Occipital lobe (tissue), 2 donors: ENCODE measurements around the gene MLLT6. TPM values are rescaled to one million over a fixed set of nuclear protein-coding genes. Genes with fewer than 3 reads are reported as not detected.

Experiments used
- DNase-seq: peaks from one replicate; lab custom pipeline; 2025; lab: John Stamatoyannopoulos, UW
- total RNA-seq: library from RNA; depleted of rRNA; stranded (reverse); fragments of >200 nt; gene quantifications from one replicate; pipeline ENCODE4 v1.2.3, GENCODE V29; 2014

The MLLT6 gene
- 18.4 TPM for total RNA-seq

DNA sequence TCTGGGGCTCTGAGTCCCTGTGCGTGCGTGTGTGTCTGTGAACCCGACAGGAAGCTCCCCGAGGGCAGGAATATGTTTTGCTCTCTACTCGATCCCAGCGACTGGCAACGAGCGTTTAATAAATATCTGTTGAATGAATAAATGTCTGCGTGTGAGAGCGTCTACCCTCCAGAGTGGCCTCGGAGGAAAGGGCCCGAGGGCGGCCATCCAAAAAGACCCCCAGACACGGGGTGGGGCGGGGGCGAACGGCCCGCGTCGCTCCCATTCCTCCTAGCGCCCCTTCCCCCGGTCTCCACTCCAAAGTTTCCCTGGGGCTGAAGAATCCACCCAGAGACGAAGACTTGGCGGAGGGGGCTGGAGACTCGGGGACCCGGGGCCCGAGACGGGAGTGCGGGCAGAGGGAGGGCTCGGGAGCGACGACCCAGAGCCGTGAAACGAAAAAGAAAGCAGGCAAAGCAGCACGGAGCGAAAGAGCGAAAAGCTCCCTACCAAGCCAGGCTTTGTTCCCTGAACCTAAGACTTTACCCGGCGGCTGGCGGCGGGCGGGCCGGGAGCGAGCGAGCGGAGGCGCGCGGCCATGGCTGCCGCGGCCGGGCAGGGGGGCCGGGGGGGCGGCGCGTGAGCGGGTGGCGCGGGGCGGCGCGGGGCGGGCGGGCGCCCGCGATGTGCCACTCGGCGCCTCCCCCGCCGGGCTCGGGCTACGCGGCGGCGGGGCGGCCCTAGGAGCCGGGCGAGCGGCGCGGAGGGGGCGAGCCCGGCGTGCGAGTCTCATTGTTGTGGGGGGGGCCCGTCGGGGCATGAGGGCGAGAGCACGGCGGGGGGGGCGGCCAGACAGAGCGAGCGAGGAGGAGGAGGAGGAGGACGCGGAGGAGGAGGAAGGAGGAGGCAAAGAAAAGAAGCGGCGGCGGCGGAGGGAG, at the start of gene MLLT6:
Gene MLLT6 (plus strand): TSS at position 668 of the 917 bp plus-strand sequence. CDS start 360 bp downstream, outside the sequence.
- DNase-seq = peak; percentile 67

DNA sequence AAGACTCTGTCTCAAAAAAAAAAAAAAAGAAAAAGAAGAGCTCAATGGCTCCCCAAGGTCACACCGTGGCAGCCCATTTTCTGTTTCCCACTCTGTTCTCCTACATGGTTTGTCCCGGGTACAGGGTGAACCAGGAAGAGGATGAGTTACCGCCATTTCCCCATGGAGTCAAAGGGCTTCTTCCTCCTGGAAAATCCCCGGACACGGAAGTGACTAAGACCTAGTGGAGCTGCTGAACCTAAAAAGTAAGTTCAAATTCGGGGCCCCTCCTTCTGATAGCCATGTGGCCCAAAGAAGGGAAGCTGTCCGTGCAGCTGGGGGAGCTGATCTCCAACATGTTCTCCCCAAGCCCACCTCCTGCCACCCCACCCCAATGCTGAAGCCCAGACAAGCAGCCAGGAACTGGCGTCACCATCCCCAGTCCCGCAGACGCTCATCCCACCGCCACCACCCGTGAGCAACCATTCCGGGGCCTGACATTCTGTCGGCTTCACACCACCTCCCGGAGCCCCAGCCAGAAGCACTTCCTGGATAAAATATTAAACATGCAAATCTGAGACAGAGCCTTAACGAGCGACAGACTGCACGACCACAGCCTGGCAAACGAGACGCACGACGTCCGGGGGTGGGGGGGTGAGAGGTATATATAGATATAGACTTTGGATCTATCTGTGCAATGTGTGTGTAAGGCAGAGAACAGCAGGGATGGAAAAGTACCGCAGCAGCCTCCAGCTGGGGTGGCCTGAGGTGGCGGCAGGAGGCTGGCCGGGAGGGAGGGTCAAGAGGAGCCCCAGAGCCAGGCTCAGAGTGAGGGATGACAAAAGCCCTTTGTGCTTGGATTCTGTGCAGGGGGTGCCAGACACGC, 47.9 kb upstream of the MLLT6 start:
- DNase-seq = peak; percentile 77

DNA sequence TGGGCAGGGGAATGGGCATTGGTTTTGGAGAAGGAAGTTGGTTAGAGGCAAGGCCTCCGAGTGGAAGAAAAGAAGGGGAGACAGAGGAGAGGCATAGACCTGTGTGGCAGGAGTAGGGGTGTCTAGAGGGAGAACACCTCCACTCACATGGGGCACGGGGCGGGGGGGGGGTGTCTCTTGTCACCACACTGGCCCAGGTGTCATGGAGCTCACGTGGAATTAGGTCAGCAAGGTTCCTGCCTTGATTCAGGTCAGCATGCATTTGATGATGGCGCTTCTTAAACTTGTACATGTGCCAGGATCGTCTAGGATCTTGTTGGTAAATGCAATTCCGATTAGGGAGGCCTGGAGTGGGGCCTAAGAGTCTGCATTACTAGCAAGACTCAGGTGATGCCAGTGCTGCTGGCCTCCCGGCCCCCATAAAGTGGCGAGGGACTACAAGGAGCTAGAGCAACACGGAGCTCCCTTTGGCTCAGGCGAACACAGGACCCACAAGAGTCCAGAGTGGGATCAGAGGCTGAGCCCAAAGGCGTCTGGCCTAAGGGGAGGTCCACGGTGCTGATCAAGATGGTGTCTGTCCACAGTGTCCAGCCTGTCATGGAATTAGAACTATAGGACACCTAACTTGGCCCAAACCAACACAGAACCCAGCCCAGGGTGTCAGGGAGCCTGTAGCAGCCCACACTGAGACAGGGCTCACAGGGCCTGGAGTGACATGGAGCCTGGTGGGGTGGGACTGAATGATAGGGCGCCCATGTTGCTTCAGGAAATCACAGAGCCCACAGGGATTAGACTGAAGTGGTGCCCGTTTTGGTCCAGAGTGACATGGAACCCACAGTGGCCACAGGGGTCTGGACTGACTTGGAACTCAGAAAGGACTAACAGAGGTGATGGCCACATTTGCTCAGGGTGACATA, 47.0 kb upstream of the MLLT6 start:
- DNase-seq = no peak

DNA sequence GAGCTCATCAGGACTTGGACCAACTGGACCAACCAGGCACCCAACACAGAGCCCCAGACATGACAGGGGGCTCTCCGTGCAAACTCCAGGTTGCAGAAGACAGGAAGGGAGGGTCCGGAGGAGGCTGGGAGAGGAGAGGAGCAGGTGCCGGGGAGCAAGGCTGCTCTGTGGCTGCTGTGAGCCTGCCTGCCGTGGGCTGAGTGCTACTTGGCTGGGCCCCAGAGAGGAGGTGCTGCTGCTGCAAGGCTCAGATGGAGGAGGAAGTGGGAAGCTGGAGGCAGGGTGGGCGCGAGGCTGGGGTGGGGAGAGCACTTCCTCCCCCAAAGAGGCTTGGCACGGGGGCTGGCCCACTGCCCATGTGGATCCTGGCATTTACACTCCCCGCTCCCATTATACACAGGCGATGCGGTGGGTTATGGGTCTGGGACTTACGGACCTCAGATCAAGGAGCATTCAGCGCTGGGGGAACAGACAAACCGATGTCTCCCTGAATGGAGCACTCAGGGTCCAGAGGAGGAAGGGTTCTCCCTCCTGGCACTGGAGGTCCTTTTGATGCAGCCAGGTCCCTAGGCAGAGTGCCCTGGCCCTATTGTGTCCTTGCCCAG, 46.2 kb upstream of the MLLT6 start:
- peak; percentile 57 for DNase-seq

DNA sequence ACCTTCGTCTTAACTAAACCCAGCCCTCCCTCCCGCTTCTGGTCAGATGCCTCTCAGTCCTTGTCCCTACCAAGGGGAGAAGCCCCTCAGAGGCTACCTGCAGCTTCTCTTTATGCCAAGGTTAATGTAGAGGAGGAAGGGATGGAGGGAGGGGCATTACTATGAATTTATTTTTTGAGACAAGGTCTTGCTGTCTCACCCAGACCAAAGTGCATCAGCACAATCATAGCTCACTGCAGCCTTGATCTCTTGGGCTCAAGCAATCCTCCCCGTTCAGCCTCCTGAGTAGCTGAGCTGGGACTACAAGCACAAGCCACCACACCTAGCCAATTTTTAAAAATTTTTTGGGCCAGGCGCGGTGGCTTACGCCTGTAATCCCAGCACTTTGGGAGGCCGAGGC, 45.7 kb upstream of the MLLT6 start:
- no peak for DNase-seq

DNA sequence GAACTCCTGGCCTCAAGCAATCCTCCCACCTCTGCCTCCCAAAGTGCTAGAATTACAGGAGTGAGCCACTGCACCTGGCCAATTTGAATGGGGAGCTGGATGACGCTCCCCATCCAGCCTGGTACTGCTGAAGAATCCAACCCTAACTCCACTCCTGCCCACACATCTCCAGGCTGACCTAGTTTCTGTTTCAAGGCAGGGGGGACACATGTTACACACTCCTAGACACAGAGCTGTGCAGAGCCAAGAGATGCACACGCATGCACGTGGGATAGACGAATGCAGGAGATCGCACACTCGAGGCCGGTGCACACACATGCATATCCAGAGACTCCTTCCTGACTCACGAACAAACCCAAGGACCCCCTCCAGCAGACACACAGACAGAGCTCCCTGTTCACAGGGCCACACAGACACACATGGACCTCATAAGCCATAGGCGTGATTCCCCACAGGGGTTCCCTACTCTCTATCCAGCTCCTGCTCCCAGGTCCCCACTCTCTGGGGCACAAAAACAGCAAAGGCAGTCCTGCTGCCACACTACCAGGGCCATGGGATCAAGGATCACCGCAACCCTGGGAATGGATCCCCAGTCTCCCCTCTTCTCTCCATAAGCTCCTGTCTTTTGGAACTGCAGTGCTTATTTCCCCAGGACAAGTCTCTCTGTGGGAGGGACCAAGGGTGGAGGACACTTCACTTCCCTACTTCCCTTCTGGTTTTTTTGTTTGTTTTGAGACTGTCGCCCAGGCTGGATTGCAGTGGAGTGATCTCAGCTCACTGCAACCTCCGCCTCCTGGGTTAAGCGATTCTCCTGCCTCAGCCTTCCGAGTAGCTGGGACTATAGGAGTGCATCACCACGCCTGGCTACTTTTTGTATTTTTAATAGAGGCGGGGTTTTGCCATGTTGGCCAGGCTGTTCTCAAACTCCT, 44.7 kb upstream of the MLLT6 start:
- DNase-seq = peak; percentile 35

DNA sequence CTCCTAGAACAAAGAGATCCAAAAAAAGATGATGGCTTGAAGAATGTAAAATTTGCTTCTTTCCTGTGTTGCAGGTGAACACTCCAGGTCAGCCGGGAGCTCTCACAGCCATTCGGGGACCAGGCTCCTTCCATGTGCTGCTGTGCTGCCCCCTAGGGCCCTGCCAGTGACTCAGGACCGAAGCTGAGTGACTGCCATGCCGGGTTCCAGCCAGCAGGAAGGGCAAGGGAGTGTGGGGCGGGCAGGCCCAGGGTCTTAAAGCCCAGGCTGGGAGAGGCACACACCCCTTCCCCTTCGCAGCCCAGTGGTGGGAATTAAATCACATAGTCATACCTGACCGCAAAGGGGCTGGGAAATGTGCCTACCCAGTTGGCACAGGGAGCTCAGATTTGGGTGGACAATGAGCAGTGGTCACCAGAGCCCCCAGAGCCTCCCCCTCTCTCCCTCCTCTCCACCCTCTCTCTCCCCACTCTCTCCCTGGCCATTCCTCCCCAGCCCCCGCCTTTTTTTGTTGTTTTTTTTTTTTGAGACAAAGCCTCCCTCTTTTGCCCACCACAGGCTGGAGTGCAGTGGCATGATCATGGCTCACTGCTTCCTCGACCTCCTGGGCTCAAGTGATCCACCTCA, 41.8 kb upstream of the MLLT6 start:
- DNase-seq = no peak

DNA sequence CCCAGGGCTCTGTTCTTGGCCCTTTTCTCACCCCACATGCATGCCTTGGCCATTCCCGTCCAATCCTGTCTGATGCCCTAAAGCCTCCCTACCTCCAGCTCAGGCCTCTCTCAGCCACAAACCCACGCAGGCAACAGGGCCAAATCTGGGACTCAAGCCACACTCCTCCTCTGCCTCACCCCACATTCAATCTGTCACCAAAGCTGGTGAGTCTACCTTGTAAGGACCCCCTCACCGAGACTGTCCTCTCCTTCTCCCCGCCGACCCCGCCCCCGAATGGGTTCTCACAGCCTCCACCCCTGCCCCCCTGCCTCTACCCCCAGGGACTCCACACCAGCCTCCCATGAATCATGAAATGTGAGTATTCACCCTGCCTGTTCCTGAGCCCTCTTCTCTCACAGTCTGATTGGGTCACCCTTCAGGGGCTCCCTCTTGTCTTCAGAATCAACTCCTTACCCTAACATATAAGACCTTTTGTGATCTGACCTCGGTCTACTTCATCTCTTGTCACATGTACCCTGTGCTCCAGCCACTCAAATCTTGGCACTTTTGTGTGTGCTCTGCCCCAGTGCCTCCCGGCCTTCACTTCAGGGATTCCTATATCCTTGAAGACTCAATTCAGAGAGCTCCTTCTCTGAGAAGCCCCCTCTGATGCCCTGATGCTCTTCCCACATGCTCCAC, 41.0 kb upstream of the MLLT6 start:
- DNase-seq = no peak

DNA sequence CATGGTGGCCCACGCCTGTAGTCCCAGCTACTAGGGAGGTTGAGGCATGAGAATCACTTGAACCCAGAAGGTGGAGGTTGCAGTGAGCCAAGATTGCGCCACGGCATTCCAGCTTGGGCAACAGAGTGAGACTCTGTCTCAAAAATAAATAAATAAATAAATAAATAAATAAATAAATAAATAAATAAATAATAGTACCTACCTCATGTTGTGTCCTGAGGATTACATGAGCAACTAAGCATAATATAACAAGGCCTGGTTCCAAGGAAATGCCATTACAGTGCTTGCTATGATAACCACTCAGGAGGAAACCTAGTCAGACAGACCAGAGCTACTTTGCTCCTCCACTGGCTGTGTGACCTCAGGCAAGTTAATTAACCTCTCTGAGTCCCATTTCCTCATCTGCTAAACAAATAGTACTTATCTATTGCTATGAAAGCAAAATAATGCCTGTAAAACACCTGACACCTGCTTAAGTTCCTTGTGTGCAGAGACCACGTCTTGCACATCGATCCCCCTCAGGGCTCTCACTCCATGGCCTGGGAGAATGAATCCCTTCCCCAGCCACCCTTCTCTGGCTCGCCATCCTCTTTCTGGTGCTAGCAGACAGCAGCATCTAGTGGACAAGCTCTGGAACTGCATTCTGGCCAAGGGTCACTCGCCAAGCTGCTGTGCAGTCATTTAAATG, 37.8 kb upstream of the MLLT6 start:
- DNase-seq = peak; percentile 50

DNA sequence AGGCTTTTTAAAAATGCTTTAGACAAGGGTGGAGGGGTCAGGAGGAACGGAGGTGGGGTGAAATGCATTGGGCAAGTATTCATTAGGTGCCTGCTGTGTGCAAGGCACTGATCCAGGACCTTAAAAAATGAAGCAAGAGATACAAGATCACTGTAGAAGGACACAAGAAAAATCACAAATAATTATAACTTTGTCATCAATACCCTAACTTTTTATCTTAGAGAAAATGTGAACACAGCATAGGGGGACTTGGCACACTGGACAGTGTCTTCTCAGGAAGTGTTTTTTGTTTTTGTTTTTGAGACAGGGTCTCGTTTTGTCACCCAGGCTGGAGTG, 37.3 kb upstream of the MLLT6 start:
- no peak for DNase-seq

DNA sequence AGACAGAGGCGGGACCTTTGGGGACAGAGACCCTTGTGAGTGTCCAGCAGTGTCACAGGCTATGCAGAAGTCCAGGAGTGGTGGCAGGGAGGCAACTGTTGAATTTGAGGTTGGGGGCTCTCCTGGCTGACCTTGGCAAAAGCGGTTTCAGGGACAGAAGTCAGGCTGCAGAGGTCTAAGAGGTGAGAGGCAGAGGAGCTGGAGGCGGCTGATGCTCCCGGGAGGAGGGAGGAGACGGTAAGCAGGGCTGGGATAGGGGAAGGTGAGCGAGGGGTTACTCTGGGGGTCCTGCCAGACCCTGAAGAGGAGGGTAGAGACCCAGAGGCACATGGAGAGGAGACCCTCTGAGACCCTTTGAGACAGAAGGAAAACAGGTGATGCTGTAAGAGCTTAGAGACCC, 35.6 kb upstream of the MLLT6 start:
- no peak for DNase-seq

DNA sequence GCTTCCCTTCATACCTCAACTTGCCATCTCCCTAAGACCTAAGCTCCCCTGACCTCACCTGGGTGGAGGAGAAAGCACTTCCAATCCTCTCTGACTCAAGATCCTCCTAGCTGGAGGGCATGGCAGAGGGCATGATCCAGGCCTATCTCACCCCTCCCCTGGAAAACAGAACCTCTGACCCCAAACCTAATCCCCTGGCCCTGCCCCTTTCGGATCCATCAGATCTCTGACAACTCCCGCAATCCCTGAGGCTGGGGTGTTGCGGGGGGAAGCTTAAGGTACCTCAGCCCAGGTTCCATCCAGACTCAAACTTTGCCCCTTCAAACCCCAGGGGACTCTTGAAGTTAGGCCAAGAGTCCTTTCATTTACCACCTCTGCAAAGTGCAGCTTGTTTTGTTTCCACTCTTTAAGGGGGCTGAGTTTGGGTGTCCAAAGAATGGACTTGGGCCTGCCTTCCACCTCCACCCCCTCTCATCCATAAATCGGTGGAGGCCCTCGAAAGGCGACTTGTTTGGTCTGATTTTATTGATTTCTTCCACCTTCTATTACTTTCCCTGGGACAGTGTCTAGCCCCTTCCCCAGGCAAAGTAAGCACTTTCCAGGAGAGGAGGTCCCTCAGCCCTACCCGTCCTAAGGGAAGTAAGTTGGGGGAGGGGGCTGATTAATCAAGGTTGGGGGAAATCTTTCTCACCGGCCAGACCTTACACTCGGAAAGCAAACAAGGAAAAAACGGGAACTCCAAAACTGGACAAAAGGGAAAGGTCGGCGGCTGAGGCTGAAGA, 32.9 kb upstream of the MLLT6 start:
- DNase-seq = no peak

DNA sequence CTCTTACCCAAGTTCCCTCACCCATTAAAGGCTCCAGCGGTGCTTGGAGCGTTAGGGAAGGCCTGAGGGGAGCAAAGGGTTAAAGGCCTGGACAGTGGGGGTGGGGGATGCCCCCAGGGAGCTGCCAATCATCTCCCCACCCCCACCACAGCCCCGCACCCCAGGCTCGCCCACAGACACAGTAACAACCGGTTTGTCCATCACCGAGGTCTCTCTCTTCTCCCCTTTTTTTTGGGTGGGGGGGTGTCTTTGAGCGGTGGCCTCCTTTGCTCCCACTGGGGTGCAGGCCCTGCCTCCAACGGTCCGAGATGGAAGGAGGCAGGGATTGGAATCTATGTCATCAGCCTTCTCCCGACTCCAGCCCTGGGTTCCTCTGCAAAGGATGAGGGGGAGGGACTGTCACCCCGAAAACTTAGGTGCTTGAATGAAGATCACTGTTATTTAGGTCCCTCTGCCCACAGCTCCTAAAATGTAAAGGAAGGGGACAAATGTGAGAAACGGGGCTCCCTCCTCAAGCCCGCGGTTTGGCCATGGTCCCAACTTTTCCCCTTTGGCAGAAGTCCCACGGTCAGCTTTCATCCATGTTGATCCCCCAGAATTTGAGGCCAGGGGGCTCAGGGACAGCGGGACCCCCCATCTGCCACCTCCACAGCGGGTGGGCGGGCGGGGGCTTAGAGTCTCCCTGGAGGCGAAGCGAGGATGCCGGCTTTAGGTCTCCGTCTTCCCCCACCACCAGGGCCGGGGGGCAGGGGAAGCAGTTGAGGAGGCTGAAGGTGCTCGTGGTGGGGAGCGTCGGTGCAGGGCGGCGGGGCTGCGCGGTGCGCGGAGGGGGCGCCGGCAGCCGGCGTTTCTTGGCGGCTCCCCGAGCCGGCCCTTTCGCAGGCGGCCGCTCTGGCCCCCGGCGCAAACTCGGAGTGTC, 32.0 kb upstream of the MLLT6 start:
- no peak for DNase-seq

DNA sequence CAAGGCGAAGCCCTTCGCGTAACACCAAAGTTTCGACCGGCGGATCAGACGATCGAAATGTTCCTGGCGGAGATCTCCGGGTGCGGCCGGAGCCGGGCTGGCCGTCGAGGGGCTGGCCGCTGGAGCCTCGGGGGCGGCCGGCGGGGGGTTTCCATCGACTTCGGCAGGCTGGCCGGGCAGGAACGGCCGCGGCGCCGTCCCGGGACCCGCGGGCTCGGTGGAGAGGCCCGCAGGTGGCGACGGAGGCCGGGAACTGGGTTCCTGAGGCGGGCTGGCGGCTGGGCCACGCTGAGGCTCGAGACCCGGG, 31.4 kb upstream of the MLLT6 start:
- no peak for DNase-seq

DNA sequence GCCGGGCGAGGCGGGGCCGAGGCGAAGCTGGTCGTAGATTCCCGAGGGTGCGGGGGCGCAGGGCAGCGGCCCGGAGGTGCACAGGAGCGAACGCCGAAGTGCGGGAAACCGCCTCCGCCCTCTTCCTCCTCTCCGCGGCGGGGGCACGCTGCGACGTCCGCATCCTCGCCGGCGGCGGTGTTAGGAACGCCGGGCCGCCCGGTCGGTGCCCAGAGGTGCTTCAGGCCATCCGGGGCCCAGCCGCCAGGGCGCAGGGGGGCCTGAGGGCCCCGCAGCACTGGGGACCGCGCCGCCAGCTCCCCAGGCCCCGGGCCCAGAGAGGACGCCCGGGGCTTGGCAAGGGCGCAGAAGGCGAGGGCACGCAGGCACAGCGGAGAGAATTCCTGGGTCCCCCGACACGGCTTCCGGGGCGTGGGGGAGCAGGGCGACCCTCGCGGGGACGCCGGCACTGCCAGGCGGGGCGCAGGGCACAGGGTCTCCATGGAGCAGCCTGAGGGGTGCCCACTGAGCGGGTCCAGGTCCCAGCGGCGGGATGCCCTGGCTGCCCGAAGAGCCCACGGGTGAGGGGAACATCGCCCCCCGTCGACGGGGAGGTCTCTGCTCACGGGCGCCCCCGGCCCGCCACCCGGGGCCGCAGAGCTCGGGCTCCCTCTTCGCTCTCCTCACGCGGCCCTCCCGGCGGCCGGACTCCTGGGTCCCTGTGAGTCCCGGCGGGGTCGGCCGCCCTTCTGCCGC, 30.9 kb upstream of the MLLT6 start:
- no peak for DNase-seq
